Measurements from ENCODE around the gene GAS2L1.

GRCh38 chr22:29331213-29331612, 24.8 kb downstream of the GAS2L1 start:
- TF ChIP-seq CTCF (IDR thresholded peaks at IDR 0.05) (no peak), ZFX (IDR thresholded peaks at IDR 0.05; ENCODE audit: borderline replicate concordance) (no peak)

Measured in 22Rv1 (cell line).